PFSK-1 (cell line): ENCODE measurements around the gene CCL18.

ENCODE experiments used
- FOXP2 ChIP-seq: optimal IDR thresholded peaks from 2 replicates; pipeline ENCODE3; 2011; ENCODE audit warnings: borderline replicate concordance, control low read depth, inconsistent platforms; ENCODE audit not compliant: insufficient read depth; ENCODE audit errors: extremely low read length, extremely low read depth
- POLR2AphosphoS5 ChIP-seq: IDR thresholded peaks from 2 replicates; pipeline ENCODE4 v1.6.1; 2012; ENCODE audit warnings: low read depth, mild to moderate bottlenecking, control low read depth, low read length, moderate library complexity
- SIN3A ChIP-seq: IDR thresholded peaks from 2 replicates; pipeline ENCODE4 v1.6.1; 2012; ENCODE audit warnings: mild to moderate bottlenecking, low read length, moderate library complexity, borderline replicate concordance; ENCODE audit not compliant: insufficient read depth
- TF ChIP-seq, protein P1 (sequence below), 2 experiments: IDR thresholded peaks; 2 replicates each; pipeline versions ENCODE4 v1.6.1 to v1.8.0; 2011 to 2012; ENCODE audit warnings: low read depth in 2 of 2, low read length in 2 of 2, control low read depth in 1 of 2, inconsistent platforms in 1 of 2, mild to moderate bottlenecking in 1 of 2, moderate library complexity in 1 of 2; ENCODE audit not compliant: insufficient read depth in 1 of 2

DNA sequence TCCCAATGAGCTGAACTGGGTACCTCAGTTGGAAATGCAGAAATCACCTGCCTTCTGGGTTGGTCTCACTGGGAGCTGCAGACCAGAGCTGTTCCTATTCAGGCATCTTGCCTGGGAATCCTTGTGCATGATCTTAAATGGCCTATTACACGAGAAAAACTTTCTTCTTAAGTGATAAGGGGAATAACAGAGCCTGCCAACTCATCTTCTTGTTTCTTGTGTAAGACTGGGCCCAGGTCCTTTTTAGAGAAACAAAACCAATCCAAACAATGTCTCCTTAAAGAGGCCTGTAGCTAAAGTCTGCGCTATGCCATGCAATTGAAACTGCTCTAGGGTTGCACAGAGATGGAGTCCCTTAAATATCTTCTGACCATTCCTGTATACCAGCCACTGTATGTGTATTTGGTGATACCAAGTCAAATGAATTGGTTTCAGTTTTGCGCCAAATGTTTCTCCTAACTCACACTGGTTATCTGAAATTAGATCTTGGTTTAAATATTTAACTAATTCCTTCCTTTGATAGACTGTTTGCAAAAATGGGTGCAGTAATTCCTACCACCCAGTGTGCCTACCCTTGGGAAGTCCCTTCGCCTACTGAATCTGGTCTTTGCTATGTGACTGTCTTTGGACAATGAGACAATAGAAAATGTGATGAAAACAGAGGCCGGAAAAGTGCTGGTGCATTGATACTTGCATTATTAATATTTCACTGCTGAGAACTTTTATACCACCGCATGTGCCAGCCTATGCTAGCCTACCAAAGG lies 39.8 kb upstream of the CCL18 start:
- no peak for TF ChIP-seq POLR2AphosphoS5
- TF ChIP-seq FOXP2: no peak
- TF ChIP-seq, protein P1, sequence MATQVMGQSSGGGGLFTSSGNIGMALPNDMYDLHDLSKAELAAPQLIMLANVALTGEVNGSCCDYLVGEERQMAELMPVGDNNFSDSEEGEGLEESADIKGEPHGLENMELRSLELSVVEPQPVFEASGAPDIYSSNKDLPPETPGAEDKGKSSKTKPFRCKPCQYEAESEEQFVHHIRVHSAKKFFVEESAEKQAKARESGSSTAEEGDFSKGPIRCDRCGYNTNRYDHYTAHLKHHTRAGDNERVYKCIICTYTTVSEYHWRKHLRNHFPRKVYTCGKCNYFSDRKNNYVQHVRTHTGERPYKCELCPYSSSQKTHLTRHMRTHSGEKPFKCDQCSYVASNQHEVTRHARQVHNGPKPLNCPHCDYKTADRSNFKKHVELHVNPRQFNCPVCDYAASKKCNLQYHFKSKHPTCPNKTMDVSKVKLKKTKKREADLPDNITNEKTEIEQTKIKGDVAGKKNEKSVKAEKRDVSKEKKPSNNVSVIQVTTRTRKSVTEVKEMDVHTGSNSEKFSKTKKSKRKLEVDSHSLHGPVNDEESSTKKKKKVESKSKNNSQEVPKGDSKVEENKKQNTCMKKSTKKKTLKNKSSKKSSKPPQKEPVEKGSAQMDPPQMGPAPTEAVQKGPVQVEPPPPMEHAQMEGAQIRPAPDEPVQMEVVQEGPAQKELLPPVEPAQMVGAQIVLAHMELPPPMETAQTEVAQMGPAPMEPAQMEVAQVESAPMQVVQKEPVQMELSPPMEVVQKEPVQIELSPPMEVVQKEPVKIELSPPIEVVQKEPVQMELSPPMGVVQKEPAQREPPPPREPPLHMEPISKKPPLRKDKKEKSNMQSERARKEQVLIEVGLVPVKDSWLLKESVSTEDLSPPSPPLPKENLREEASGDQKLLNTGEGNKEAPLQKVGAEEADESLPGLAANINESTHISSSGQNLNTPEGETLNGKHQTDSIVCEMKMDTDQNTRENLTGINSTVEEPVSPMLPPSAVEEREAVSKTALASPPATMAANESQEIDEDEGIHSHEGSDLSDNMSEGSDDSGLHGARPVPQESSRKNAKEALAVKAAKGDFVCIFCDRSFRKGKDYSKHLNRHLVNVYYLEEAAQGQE (IDR thresholded peaks at IDR 0.05; ENCODE audit: insufficient read depth in 1 of 2, low read depth in 2 of 2, low read length in 2 of 2): no peak
- TF ChIP-seq SIN3A: no peak
